SH-SY5Y (cell line): ENCODE measurements around the gene C4BPA.

Experiments used
- GATA2 ChIP-seq: IDR thresholded peaks from 2 replicates; pipeline ENCODE4 v1.6.1; 2011; ENCODE audit warnings: mild to moderate bottlenecking, low read depth, low read length
- GATA3 ChIP-seq: IDR thresholded peaks from 2 replicates; pipeline ENCODE4 v1.6.1; 2011; ENCODE audit warnings: low read depth, mild to moderate bottlenecking, low read length, moderate library complexity

GRCh38 chr1:207151920-207152319, 47.9 kb downstream of the C4BPA start:
- no peak for TF ChIP-seq GATA3
- no peak for TF ChIP-seq GATA2
